B cell (primary cell): ENCODE measurements around the gene IPO11. TPM values are rescaled to one million over a fixed set of nuclear protein-coding genes. Genes with fewer than 3 reads are reported as not detected.

ENCODE experiments used
- ATAC-seq: fragments of 200-7000 bp; cut with Tn5 transposase; one replicate; pipeline ENCODE4 v1.10.0; 2021; ENCODE audit warnings: low read depth, mild to moderate bottlenecking, moderate number of reproducible peaks, moderate library complexity
- CTCF ChIA-PET: fragments of 350-600 bp; sonication (Branson Sonifier 250); formaldehyde crosslinking; loops from one replicate; lab custom pipeline; 2021; ENCODE audit warnings: antibody characterized with exemption, inconsistent platforms; lab: Charles Lee
- POLR2A ChIA-PET: fragments of 350-600 bp; sonication (Branson Sonifier 250); formaldehyde crosslinking; loops from one replicate; lab custom pipeline; 2021; ENCODE audit warnings: antibody characterized with exemption; lab: Charles Lee
- DNase-seq: peaks from one replicate; pipeline ENCODE4 v3.0.0; 2013
- H2AFZ ChIP-seq: 2 replicates; pipeline ENCODE4 v1.6.1; 2012; ENCODE audit warnings: mild to moderate bottlenecking, low read depth, low read length; ENCODE audit not compliant: insufficient read depth, poor library complexity, severe bottlenecking
- H3K27ac ChIP-seq, 2 donors: 1 replicate in 1 of 2; 2 replicates in 1 of 2; pipeline ENCODE4 v1.5.1; 2012 to 2013; ENCODE audit warnings: low read length in 2 of 2, mild to moderate bottlenecking in 2 of 2, moderate library complexity in 1 of 2
- H3K27me3 ChIP-seq, 4 experiments: fragments of 200-600 bp in 1 of 4; sonication (generic) in 1 of 4; replicated peaks in 1 of 4; 1 replicate in 2 of 4; 2 replicates in 2 of 4; pipeline versions ENCODE4 v1.6.1 to v1.7.0; 2013 to 2016; ENCODE audit warnings: low read length in 3 of 4, mild to moderate bottlenecking in 2 of 4, mixed read lengths in 1 of 4, moderate library complexity in 1 of 4; ENCODE audit not compliant: insufficient read depth in 4 of 4, control insufficient read depth in 3 of 4; ENCODE audit errors: control extremely low read depth in 1 of 4
- H3K36me3 ChIP-seq, 2 experiments: replicated peaks in 1 of 2; 1 replicate in 1 of 2; 2 replicates in 1 of 2; pipeline versions ENCODE4 v1.6.1 to v1.7.1; 2013; ENCODE audit warnings: low read length in 1 of 2; ENCODE audit not compliant: insufficient read depth in 2 of 2, control insufficient read depth in 1 of 2; ENCODE audit errors: control extremely low read depth in 1 of 2, extremely low read depth in 1 of 2
- H3K4me1 ChIP-seq, 2 donors: fragments of 200-600 bp in 1 of 2; sonication (generic) in 1 of 2; 1 replicate in 1 of 2; 2 replicates in 1 of 2; pipeline versions ENCODE4 v1.5.1 to v1.6.1; 2013 to 2017; ENCODE audit warnings: low read length in 2 of 2; ENCODE audit not compliant: control insufficient read depth in 2 of 2, insufficient read depth in 2 of 2
- H3K4me2 ChIP-seq: replicated peaks from 2 replicates; pipeline ENCODE3; 2012; ENCODE audit warnings: mild to moderate bottlenecking, low read depth, low read length; ENCODE audit not compliant: poor library complexity, severe bottlenecking
- H3K4me3 ChIP-seq, 5 experiments: fragments of 200-600 bp in 1 of 5; sonication (generic) in 1 of 5; 1 replicate in 3 of 5; 2 replicates in 2 of 5; pipeline versions ENCODE4 v1.5.1 to v1.7.0; 2011 to 2016; ENCODE audit warnings: low read length in 4 of 5, mild to moderate bottlenecking in 4 of 5, low read depth in 2 of 5, control low read depth in 1 of 5, moderate library complexity in 1 of 5; ENCODE audit not compliant: insufficient read depth in 1 of 5; ENCODE audit errors: control extremely low read depth in 1 of 5, extremely low read depth in 1 of 5
- H3K79me2 ChIP-seq: fragments of 200-600 bp; sonication (generic); one replicate; pipeline ENCODE4 v1.6.0; 2016; ENCODE audit warnings: low read length; ENCODE audit not compliant: control insufficient read depth, insufficient read depth
- H3K9ac ChIP-seq: fragments of 200-600 bp; sonication (generic); 2 replicates; pipeline ENCODE4 v1.6.1; 2017; ENCODE audit warnings: mild to moderate bottlenecking, low read length, moderate library complexity
- H3K9me3 ChIP-seq, 3 donors: one replicate each; pipeline versions ENCODE4 v1.6.1 to v1.7.1; 2013; ENCODE audit warnings: low read length in 2 of 3; ENCODE audit not compliant: control insufficient read depth in 2 of 3, insufficient read depth in 1 of 3; ENCODE audit errors: control extremely low read depth in 1 of 3
- H4K20me1 ChIP-seq: 2 replicates; pipeline ENCODE4 v1.6.0; 2012; ENCODE audit warnings: mild to moderate bottlenecking, low read length; ENCODE audit not compliant: insufficient read depth, control insufficient read depth, poor library complexity, severe bottlenecking
- H3K27ac Mint-ChIP-seq: one replicate; pipeline ENCODE4 v1.8.0; 2021; ENCODE audit warnings: mixed read lengths
- H3K27me3 Mint-ChIP-seq: one replicate; pipeline ENCODE4 v1.8.0; 2021; ENCODE audit warnings: mixed read lengths
- H3K4me1 Mint-ChIP-seq: one replicate; pipeline ENCODE4 v1.8.0; 2021; ENCODE audit warnings: mixed read lengths
- H3K4me3 Mint-ChIP-seq: one replicate; pipeline ENCODE4 v1.8.0; 2021; ENCODE audit warnings: mixed read lengths
- H3K9me3 Mint-ChIP-seq: one replicate; pipeline ENCODE4 v1.8.0; 2022; ENCODE audit warnings: mixed read lengths; ENCODE audit not compliant: insufficient read depth
- EZH2 ChIP-seq: IDR thresholded peaks from 2 replicates; pipeline ENCODE4 v1.6.1; 2012; ENCODE audit warnings: borderline replicate concordance, low read depth, mild to moderate bottlenecking, moderate library complexity, low read length; ENCODE audit not compliant: insufficient read depth, poor library complexity, severe bottlenecking
- WGBS: methylation state at CpG from one replicate; pipeline ENCODE4 v1.1.5; 2013; ENCODE audit warnings: missing lambda C conversion rate; ENCODE audit not compliant: insufficient coverage; 5-methylcytosine and 5-hydroxymethylcytosine counted together
- intact Hi-C: fragments of 100-400 bp; cut with micrococcal nuclease; formaldehyde crosslinking; loops from one replicate; pipeline ENCODE4 v1.10.0; 2022
- polyA plus RNA-seq: library from polyadenylated mRNA; depleted of rRNA; stranded (reverse); fragments of >200 nt; gene quantifications from 2 replicates; pipeline ENCODE4 v1.2.3, GENCODE V29; 2012
- total RNA-seq, 2 donors: library from RNA; stranded (reverse); fragments of 120-200 nt in 1 of 2; gene quantifications; 1 replicate in 1 of 2; 2 replicates in 1 of 2; pipeline versions ENCODE4 v1.2.3 to v1.2.4, GENCODE V29; 2013 to 2022
- TF ChIP-seq, protein P1 (sequence below): fragments of 200-600 bp; IDR thresholded peaks from one replicate; pipeline ENCODE4 v1.8.0; 2022; ENCODE audit warnings: antibody characterized with exemption, mild to moderate bottlenecking

IPO11 gene
- total and polyA plus RNA-seq, 2 donors (not counting 1 experiment from before 2014, with no cell fraction given), result 3.8 to 37.4 TPM

DNA sequence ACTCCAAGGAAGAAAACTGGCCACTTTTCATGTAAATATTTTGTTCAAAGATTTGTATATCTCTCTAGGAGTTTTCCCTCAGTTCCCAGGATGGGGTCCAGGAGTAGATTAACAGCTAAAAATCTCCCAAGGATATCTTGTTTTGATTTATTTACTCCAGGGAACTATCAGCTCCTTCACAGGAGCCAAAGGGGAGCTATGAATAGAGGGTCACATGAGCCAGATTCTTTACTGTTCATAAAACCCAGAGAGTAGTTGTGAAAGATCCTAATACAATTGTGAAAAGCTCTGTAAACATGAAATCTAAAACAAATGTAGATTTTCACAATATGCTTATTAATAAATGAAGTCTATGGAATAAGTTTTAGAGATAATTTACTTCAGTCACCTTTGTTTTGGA lies 25.7 kb upstream of the IPO11 start:
- Histone ChIP-seq H3K27ac (peak overlapping the region in 1 of 2 donors; percentile 14), H3K4me2 (no peak overlapping the region), H4K20me1 (no peaks in the 10 kb centered on the region), H3K9ac (no peak overlapping the region), H2AFZ (no peak overlapping the region), H3K4me1 (no peaks in the 10 kb centered on the region), H3K27me3 (no peaks in the 10 kb centered on the region), H3K9me3 (no peaks in the 10 kb centered on the region), H3K79me2 (no peaks in the 10 kb centered on the region), H3K4me3 (no peak overlapping the region), H3K36me3 (peaks cover 13 to 49% of the 10 kb centered on the region in 2 experiments)
- H3K4me1 Mint-ChIP-seq, result no peaks in the 10 kb centered on the region
- no peaks in the 10 kb centered on the region for H3K9me3 Mint-ChIP-seq
- H3K4me3 Mint-ChIP-seq, result no peak overlapping the region
- intact Hi-C loops, result no loop called here
- TF ChIP-seq, protein P1, sequence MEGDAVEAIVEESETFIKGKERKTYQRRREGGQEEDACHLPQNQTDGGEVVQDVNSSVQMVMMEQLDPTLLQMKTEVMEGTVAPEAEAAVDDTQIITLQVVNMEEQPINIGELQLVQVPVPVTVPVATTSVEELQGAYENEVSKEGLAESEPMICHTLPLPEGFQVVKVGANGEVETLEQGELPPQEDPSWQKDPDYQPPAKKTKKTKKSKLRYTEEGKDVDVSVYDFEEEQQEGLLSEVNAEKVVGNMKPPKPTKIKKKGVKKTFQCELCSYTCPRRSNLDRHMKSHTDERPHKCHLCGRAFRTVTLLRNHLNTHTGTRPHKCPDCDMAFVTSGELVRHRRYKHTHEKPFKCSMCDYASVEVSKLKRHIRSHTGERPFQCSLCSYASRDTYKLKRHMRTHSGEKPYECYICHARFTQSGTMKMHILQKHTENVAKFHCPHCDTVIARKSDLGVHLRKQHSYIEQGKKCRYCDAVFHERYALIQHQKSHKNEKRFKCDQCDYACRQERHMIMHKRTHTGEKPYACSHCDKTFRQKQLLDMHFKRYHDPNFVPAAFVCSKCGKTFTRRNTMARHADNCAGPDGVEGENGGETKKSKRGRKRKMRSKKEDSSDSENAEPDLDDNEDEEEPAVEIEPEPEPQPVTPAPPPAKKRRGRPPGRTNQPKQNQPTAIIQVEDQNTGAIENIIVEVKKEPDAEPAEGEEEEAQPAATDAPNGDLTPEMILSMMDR, result no peak
- no peak for TF ChIP-seq EZH2
- DNase-seq, result no peak
- ATAC-seq, result no peak
- H3K27me3 Mint-ChIP-seq, result no peaks in the 10 kb centered on the region
- POLR2A ChIA-PET, result no interaction called here
- no peak overlapping the region for H3K27ac Mint-ChIP-seq
- CTCF ChIA-PET, result interaction anchor here (1.9 kb wide), 1 partner anchor 9 kb away, joined by 5 read pairs; no protein-coding TSS in a partner anchor

DNA sequence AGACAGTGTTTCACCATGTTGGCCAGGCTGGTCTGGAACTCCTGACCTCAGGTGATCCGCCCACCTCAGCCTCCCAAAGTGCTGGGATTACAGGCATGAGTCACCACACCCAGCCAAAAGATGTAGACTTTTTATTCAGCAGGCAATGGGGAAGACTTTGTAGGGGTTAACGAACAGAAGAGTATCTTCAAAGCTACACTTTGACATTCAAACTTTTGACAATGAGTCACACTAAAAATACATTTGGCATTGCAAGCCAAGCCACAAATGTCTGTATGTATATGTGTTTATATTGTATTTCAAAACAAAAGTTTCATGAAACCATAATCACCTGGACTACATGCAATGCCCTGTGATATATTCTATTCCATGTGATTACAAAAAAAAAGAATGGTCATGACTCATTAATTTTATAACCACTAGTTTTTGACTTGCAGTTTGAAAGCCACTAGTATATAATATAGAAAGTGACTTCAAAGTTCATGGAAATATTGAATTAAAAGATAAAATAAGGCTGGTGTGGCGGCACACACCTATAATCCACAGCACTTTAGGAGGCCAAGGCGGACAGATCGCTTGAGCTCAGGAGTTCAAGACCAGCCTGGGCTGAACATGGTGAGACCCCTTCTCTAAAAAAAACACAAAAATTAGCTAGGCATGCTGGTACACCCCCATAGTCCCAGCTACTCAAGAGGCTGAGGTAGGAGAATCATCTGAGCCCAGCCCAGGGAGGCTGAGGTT lies 17.2 kb upstream of the IPO11 start:
- H3K9ac ChIP-seq, result no peak overlapping the region
- no peaks in the 10 kb centered on the region for H3K79me2 ChIP-seq
- no peak for DNase-seq
- Mint-ChIP-seq H3K27ac (no peak overlapping the region), H3K4me3 (no peak overlapping the region), H3K4me1 (no peaks in the 10 kb centered on the region), H3K27me3 (no peaks in the 10 kb centered on the region), H3K9me3 (no peaks in the 10 kb centered on the region)
- no peak for ATAC-seq
- H3K9me3 ChIP-seq, result no peaks in the 10 kb centered on the region
- H4K20me1 ChIP-seq, result no peaks in the 10 kb centered on the region
- H3K4me1 ChIP-seq, result no peaks in the 10 kb centered on the region
- no peaks in the 10 kb centered on the region for H3K27me3 ChIP-seq
- TF ChIP-seq EZH2, result no peak
- TF ChIP-seq, protein P1, result no peak
- intact Hi-C loops, result no loop called here
- ChIA-PET CTCF (interaction anchor here (1.4 to 2.0 kb wide), 2 partner anchors 8 to 171 kb away, joined by 3 to 5 read pairs; no protein-coding TSS in a partner anchor), POLR2A (no interaction called here)
- H3K4me2 ChIP-seq, result no peak overlapping the region
- H3K27ac ChIP-seq, result no peak overlapping the region
- WGBS, result 87% methylated on average over 3 of the region's 5 CpGs
- no peak overlapping the region for H2AFZ ChIP-seq
- H3K4me3 ChIP-seq, result no peak overlapping the region
- H3K36me3 ChIP-seq, result peaks cover 8 to 39% of the 10 kb centered on the region in 2 experiments
